ENCODE data around the gene SDK2.

SDK2 gene

GRCh38 chr17:73348018-73348828, 296.0 kb downstream of the SDK2 start:
- H4K20me1 ChIP-seq (ENCODE audit: control insufficient read depth, insufficient read depth, low read depth, low read length) = no peaks in the 10 kb centered on the region
- no peak overlapping the region for H3K4me2 ChIP-seq (ENCODE audit: low read length)
- no peaks in the 10 kb centered on the region for H3K36me3 ChIP-seq (ENCODE audit: control insufficient read depth, low read length)
- no peaks in the 10 kb centered on the region for H3K9me2 ChIP-seq (replicated peaks; ENCODE audit: control insufficient read depth, low read length)
- H3K27ac ChIP-seq (ENCODE audit: low read depth, low read length) = no peak overlapping the region
- H3K4me1 ChIP-seq (ENCODE audit: control insufficient read depth, low read length) = no peaks in the 10 kb centered on the region
- H3K9me3 ChIP-seq (ENCODE audit: control insufficient read depth, insufficient read depth, low read length) = no peaks in the 10 kb centered on the region
- no peak overlapping the region for H3K4me3 ChIP-seq (ENCODE audit: low read length)
- TF ChIP-seq EZH2phosphoT487 (IDR thresholded peaks at IDR 0.05; ENCODE audit: borderline replicate concordance, low read length) (no peak), CTCF (IDR thresholded peaks at IDR 0.05; ENCODE audit: low read depth, low read length, poor library complexity, severe bottlenecking) (no peak)
- H3K79me2 ChIP-seq (ENCODE audit: control insufficient read depth, low read length) = no peaks in the 10 kb centered on the region
- no peaks in the 10 kb centered on the region for H3F3A ChIP-seq (ENCODE audit: control insufficient read depth, insufficient read depth)
- H3K27me3 ChIP-seq (ENCODE audit: control insufficient read depth, low read length) = no peaks in the 10 kb centered on the region

- no peaks in the 10 kb centered on the region for H4K20me1 ChIP-seq (ENCODE audit: control insufficient read depth, insufficient read depth, low read depth, low read length)
- no peaks in the 10 kb centered on the region for H3K4me1 ChIP-seq (ENCODE audit: control insufficient read depth, low read length)
- no peaks in the 10 kb centered on the region for H3K36me3 ChIP-seq (ENCODE audit: control insufficient read depth, low read length)
- no peak overlapping the region for H3K4me2 ChIP-seq (ENCODE audit: low read length)
- no peaks in the 10 kb centered on the region for H3F3A ChIP-seq (ENCODE audit: control insufficient read depth, insufficient read depth)
- H3K79me2 ChIP-seq (ENCODE audit: control insufficient read depth, low read length) = no peaks in the 10 kb centered on the region
- no peaks in the 10 kb centered on the region for H3K27me3 ChIP-seq (ENCODE audit: control insufficient read depth, low read length)
- H3K9me3 ChIP-seq (ENCODE audit: control insufficient read depth, insufficient read depth, low read length) = no peaks in the 10 kb centered on the region
- no peaks in the 10 kb centered on the region for H3K9me2 ChIP-seq (replicated peaks; ENCODE audit: control insufficient read depth, low read length)
- TF ChIP-seq EZH2phosphoT487 (IDR thresholded peaks at IDR 0.05; ENCODE audit: borderline replicate concordance, low read length) (no peak), CTCF (IDR thresholded peaks at IDR 0.05; ENCODE audit: low read depth, low read length, poor library complexity, severe bottlenecking) (no peak)
- no peak overlapping the region for H3K4me3 ChIP-seq (ENCODE audit: low read length)
- H3K27ac ChIP-seq (ENCODE audit: low read depth, low read length) = no peak overlapping the region
Observed at GRCh38 chr17:73347351-73347750, 296.9 kb downstream of the SDK2 start.

GRCh38 chr17:73346501-73347162, 297.6 kb downstream of the SDK2 start:
- no peak for TF ChIP-seq EZH2phosphoT487 (IDR thresholded peaks at IDR 0.05; ENCODE audit: borderline replicate concordance, low read length)

More at GRCh38 chr17:73346501-73347162, 297.6 kb downstream of the SDK2 start:
- Histone ChIP-seq H3K9me3 (ENCODE audit: control insufficient read depth, insufficient read depth, low read length) (no peaks in the 10 kb centered on the region), H3K36me3 (ENCODE audit: control insufficient read depth, low read length) (no peaks in the 10 kb centered on the region), H3K4me3 (ENCODE audit: low read length) (no peak overlapping the region), H3K27ac (ENCODE audit: low read depth, low read length) (no peak overlapping the region), H4K20me1 (ENCODE audit: control insufficient read depth, insufficient read depth, low read depth, low read length) (no peaks in the 10 kb centered on the region), H3F3A (ENCODE audit: control insufficient read depth, insufficient read depth) (no peaks in the 10 kb centered on the region), H3K27me3 (ENCODE audit: control insufficient read depth, low read length) (no peaks in the 10 kb centered on the region), H3K79me2 (ENCODE audit: control insufficient read depth, low read length) (no peaks in the 10 kb centered on the region), H3K9me2 (replicated peaks; ENCODE audit: control insufficient read depth, low read length) (no peaks in the 10 kb centered on the region), H3K4me2 (ENCODE audit: low read length) (no peak overlapping the region), H3K4me1 (ENCODE audit: control insufficient read depth, low read length) (no peaks in the 10 kb centered on the region)

Measured in DOHH2 (cell line).